HG03565 (cell line): ENCODE results near the gene RIN2.
"Not testable (repeated sequence)": the region's sequence is repeated elsewhere in the genome, so short reads cannot be mapped to it uniquely, and the experiment has no call there.

Experiments used
- ATAC-seq: cut with Tn5 transposase; IDR thresholded peaks from one replicate; pipeline ENCODE4 v1.9.1; 2021; ENCODE audit warnings: mild to moderate bottlenecking, moderate library complexity; ENCODE audit not compliant: unreplicated experiment

The RIN2 gene

GRCh38 chr20:19738951-19739350 is 19.1 kb upstream of the RIN2 start:
- no peak for ATAC-seq

GRCh38 chr20:19739351-19739750 is 18.7 kb upstream of the RIN2 start:
- ATAC-seq = no peak

DNA sequence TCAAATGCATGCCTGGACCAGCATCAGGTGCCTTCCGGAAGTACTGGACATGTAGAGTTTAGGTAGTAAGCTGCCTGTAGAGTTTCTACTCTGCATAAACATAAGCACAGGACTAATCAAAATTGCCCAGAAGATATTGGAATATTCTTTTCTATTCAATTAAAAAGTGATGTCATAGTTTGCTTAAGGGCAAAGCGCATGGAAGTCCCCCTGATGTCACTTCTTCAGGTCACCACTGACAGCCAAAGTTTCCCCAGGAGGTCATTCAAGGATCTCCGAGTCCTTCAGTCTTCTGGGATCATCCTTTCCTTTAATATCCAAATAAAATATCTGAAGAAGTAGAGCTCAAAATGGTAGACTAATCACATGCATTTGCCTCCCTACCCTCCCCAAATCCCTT is 17.5 kb upstream of the RIN2 start:
- no peak for ATAC-seq

GRCh38 chr20:19741924-19742323 is 16.1 kb upstream of the RIN2 start:
- no peak for ATAC-seq

DNA sequence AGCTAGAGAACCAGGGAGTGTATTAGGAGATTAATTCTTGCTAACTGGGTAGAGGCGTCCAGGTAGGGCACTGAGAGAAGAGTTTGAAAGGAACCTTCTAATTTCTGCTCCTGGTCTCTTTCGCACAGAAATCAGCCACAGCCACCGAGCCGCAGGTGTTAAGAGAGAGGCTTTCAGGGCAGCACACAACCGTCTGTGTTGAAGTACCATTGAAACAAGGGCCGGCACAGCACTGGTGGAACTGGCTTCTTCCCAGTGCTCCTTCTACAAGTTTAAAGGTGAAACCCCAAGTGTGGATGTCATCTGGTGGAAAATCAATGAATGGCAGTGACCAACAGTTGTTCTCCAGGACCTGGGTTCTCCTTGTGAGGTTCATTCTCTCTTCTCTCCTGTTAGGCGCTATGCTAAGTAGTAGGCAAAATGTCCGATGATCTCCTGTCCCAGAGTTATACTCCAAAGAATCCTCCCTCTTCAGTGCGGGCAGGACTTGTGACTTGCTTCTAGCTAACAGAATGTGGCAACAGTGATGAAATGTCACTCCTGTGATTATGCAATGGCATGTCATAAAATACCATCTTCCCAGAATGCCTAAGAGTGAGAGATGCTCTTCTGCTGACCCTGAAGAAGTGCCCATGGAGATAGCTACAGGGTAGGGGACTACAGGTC is 15.0 kb upstream of the RIN2 start:
- no peak for ATAC-seq

DNA sequence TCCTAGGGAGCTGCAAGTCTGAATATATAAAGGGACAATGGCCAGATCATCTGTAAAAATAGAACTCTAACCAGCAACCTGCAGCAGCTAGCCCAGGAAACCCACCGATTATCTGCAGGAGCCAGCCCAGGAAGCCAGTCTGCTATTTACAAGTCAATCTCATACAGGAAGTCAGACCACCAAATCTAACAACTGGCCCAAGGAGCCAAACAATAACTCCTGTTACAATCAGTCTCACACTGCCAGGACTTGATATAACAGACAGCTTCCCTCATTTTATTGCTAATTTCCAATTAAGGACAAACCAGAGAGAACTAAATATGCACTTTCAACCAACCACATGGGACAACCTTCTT is 14.4 kb upstream of the RIN2 start:
- ATAC-seq = no peak

DNA sequence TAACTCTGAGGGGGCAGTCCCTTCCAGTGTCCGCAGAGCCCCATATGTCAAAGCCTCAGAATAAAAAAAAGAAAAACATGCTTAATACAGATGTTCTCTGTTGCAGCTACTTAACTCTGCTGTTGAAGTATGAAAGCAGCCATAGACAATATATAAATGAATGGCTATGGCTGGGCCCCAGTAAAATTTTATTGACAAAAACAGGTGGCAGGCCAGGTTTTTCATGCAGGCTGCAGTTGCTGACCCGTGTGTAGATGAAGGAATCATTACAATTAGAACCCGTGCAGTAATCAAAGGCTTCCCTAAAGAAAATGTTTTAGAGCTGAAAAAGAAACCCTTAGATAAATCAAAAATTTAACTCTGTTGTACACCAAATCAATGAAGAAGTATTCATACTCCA is 13.0 kb upstream of the RIN2 start:
- ATAC-seq = no peak

DNA sequence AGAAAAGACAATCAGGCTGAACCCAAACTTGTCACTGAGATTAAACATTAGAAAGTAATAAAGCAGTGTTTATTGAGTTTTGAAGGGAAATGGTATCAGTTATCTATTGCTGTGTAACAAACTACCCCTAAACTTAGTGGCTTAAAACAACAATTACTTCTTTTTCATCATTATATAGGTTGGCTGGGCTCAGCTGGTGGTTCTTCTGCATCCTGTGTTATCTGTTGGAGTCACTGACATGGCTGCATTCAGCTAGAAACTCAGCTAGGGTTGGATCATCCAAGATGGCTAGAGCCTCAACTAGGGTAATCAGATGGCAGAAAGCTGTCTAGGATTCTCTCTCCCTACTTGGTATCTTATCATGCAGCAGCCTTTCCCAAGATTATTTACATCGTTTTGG is 12.5 kb upstream of the RIN2 start:
- no peak for ATAC-seq

DNA sequence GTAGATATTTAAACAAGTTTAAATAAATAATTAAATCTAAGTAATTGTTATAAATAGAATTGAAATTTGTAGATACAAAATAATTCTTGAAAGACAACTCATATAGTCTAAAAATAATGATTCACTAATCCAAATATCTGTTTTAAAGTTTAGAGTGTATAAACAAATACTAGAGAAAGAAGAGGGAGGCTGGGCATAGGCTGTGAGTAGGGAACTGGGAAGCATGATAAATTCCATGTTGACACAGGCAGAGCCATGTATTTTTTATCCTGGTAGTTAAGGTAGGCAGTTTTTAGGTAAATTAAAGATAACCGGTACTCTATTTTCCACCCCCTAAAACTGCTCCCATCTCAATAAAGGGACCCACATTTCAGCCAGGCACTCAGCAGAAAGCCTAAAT is 11.7 kb upstream of the RIN2 start:
- no peak for ATAC-seq

DNA sequence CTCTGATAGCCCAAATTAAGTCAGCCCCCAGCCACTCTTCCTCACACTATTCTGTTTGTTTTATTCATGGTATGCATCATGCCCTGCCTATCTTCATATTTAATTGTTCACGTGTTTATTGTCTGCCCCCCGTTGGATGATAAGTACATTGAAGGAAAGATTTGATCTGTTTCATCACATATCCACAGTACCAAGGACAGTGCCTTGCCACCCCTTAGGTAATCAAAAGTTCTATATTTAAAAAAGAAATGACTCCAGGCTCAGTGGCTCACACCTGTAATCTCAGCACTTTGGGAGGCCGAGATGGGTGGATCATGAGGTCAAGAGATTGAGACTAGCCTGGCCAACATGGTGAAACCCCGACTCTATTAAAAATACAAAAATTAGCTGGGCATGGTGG is 10.2 kb upstream of the RIN2 start:
- ATAC-seq = no peak

DNA sequence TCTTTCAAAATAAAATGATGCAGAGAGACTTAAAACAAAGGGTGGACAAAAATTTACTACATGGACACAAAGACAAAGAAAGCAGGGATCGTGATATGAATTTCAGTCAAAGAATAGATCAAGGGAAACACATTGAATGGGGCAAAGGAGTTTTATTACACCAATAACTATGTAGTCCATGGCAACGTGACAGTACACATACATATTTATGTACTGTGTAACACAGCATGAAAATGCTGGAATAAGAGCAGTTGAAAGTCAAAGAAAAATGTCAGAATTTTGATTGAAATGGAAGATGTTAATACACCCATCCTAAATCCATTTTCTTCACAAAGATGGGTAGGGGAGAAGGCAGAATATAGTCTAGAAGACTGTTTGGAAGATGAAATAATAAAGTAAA is 9.4 kb upstream of the RIN2 start:
- no peak for ATAC-seq

DNA sequence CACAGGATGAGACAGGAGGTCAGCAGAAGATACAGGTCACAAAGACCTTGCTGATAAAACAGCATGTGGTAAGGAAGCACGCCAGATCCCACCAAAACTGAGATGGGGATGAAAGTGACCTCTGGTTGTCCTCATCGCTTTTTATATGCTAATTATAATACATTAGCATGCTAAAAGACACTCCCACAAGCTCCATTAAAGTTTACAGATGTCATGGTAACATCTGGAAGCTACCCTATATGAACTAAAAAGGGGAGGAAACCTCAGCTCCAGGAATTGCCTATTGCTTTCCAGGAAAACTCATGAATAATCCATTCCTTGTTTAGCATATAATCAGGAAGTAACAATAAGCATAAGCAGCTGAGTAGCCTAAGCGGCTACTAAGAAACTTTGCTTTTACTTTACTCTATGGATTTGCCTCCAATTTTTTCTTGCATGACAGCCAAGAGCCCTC is 8.4 kb upstream of the RIN2 start:
- ATAC-seq = no peak

GRCh38 chr20:19750101-19750606 is 7.9 kb upstream of the RIN2 start:
- ATAC-seq = no peak

DNA sequence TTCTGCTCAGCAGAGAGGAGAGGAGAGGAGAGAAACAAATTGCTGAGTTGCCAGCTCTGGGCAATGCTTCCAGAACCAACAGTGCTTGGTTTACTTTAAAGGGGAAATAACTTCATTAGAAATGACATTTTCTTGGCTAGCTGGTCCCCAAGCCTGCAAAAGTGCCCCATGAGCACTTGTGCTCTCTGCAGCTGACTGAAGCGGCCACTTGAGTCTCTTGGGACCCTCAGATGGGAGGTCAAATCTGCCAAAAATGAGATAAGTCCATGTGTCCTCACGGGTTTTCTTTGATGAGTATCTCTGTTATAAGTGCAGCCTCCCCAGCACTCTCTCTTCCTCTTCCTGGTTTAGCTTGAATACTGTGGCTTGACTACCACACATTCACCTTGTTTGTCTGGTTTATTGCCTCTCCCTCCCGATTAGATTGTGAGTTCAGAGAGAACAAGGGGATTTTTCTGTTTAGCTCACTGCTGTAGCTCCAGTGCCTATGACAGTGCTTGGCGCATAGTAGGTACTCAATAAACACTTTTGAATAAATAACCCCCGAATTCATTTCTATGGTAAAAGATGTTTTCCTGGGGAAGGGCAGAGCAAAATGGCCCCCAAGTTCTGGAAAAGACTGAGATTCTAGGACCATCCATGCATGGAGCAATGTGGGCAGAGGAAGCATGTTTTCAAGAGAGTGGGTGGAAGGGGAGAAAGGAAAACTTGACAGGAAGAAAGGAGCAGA is 7.0 kb upstream of the RIN2 start:
- no peak for ATAC-seq

DNA sequence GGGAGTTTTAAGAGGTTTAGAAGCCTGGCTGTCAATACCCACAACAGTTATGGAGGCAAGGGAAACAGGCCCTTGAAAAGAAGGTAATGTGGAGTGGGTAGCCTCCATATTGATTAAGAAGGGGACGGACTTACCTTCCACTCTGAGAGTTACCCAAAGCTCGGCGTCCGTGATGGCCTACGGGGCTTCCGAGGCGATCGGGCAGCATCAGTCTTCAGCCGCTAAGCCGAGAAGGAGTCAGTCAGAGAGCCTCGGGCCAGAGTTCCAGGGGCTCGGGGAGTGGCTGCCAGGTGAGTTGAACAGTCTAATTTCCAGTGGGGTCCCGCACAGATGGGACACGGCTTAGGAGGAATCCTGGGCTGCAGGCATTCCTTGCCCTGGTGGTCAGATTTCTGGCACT is 3.9 kb upstream of the RIN2 start:
- not testable (repeated sequence) for ATAC-seq

GRCh38 chr20:19756761-19757486 is 1.1 kb upstream of the RIN2 start:
- no peak for ATAC-seq

DNA sequence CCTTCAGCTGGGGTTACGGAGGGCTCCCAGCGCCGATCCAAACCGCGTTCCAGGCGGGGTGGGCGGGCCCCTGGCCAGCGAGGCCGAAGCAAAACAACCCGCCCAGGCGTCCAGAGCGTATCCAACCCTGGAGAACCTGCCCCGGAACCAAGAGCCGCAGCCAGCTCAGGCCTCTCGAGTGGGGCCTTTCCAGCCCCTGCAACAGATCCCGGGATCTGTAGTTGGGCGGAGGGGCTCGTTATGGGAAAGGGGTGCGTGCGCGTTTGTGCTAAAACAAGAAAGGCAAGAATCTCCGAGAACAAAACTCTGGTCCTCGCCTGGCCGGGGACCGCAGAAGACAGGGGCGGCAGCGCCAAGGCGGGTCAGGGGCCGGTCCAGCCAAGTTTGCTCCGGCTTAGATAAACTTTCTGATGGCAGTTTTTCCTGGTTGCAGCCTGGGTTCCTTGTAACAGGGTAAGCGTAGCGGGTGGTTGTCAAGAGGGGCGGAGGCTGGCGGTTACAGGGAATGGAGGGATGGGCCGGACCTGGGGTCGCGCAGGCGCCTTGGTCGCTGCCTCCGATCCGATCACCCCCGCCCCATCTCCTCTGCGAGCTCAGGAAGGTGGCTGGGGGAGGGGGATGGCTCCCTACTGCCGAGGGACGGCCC is 448 bp upstream of the RIN2 start:
- no peak for ATAC-seq

- no peak for ATAC-seq
Measured at GRCh38 chr20:19758501-19759331, 658 bp downstream of the RIN2 start.

DNA sequence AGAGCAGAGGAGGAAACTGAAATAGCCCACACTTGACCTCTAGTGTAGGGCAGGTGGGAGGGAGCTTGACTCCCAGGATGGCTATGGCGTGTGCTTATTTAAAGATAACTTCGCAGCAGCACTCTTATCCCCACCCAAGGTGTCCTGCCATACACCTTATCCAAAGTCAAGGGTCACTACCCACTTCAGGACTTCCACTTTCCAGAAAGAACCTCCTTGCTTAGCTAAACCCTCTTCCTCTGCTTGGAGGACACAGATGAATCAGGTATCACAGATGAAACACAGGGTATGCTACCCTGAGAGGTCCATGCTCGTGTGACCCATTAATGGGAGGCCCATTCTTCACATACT is 2.3 kb downstream of the RIN2 start:
- ATAC-seq = no peak

- ATAC-seq = no peak
Measured at GRCh38 chr20:19761326-19761725, 3.3 kb downstream of the RIN2 start.

GRCh38 chr20:19761841-19762240 is 3.8 kb downstream of the RIN2 start:
- no peak for ATAC-seq
